HG03439 (cell line): ENCODE measurements around the gene LMF2.
A peak's percentile ranks its signal among the peaks of the same experiment; 100 is the strongest.

Experiments used
- ATAC-seq: cut with Tn5 transposase; IDR thresholded peaks from one replicate; pipeline ENCODE4 v1.9.1; 2021; ENCODE audit warnings: mild to moderate bottlenecking, moderate library complexity; ENCODE audit not compliant: unreplicated experiment

Gene LMF2

DNA sequence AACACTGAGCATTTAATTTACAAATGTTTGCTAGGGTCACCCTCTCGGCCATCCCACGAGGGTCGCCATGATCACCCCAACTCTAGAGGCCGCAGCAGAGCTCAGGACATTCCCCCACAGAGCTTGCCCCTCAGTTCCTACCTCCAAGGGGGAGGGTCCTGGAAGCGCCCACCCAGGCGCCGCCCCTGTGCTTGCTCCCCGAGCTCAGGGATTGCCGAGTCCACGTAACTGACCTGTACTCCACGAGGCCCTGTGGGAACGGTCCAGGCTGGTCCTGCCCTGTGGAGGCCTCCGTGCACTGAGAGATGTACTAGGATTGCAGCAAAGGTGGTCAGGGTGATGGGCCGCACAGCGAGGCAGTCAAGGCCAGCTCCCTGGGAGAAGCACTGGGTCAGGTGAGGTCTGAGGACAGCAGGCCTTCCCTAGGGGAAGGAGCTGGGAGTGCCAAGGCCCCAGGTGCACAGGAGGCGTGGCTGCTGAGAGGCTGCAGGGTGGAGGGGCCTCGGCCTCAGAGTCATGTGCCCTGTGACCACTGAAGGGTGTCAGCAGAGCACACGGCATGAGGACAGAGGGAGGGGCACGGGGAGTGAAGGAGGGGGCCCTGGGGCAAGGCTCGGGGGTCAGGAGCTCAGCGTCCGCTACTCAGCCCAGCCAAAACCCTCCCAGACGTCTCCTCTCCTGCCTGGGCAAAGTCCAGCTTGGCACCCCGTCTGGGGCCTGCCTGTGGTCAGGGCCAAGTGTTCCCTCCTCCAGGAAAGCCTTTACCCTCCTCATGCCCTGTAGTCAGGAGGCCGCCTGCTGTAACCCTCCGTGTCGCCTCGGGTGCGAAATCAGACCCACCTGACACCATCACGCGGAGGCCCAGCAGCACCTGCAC is 23.3 kb downstream of the LMF2 start:
- ATAC-seq = no peak

DNA sequence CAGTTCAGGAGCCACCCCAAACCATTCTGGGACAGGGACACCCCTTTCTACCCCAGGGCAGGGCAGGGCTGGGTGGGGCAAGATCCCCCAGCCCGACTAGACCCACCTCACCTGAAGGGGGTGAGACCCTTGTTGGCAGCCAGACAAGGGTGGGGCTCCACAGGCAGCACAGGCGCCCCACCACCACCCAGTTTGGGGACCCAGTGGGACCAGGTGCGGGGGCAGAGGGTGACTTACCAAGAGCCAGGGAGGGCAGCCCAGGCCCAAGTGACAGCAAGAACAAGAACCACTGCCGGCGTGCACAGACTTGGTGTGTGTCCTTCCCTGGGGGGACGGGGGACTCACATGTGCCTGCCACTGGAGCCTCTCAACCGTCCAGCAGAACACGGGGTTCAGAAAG is 23.9 kb downstream of the LMF2 start:
- ATAC-seq = no peak

DNA sequence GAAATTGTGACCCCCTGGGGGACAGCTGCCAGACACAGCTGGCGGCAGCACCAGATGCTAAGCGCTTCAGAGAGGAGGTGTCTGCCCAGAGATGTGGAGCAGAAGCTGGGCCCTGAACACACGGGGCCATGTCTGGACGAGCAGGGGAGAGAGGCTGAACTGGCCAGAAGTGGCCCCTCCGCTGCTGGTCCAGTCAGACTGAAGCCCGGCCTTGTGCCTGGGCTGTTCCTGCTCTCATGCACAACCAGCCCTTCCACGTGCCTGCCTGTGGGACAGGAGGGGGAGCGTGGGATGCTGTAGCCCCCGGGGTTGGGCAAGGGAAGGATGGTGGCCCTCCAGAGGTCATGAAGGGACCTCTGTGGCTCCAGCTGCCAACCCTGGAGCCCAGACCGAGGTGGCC is 24.4 kb downstream of the LMF2 start:
- no peak for ATAC-seq

DNA sequence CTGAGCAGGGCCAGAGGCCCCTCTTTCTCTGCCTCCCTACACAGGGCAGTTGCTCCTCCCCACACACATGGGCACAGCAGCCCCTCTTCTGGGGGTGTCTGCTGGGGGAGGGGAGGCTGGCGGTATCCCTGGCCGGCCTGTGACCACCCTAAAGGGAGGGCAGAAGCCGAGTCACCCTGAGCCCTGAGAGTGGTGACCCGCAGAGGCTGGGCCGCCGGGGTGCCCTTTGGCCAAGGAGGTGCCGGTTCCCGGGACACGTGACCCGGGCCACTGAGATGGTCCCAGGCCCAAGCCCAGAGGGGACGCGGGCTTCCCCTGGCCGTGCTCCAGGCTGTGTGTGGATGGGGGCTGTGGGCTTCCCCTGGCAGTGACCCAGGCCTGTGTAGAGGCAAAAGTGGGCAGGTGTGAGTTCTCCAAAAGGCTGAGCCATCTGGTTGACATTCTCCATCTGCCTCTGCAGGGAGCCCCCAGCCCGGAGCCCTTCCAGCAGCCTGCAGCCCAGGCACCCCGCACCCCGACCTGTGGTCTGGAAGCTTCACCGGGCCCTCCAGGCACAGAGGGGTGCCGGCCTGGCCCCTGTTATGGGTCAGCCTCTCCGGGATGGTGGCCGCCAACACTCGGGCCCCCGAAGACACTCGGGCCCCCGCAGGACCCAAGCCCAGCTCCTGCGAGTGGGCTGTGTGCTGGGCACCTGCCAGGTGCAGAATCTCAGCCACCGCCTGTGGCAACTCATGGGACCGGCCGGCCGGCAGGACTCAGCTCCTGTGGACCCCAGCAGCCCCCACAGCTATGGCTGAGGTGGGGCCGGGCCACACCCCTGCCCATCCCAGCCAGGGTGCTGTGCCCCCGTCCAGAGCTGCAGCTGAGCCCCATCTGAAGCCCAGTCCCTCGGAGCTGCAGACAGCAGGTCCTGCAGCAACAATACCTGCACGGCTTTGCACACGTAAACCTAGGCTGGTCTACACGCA is 25.1 kb downstream of the LMF2 start:
- ATAC-seq = no peak

DNA sequence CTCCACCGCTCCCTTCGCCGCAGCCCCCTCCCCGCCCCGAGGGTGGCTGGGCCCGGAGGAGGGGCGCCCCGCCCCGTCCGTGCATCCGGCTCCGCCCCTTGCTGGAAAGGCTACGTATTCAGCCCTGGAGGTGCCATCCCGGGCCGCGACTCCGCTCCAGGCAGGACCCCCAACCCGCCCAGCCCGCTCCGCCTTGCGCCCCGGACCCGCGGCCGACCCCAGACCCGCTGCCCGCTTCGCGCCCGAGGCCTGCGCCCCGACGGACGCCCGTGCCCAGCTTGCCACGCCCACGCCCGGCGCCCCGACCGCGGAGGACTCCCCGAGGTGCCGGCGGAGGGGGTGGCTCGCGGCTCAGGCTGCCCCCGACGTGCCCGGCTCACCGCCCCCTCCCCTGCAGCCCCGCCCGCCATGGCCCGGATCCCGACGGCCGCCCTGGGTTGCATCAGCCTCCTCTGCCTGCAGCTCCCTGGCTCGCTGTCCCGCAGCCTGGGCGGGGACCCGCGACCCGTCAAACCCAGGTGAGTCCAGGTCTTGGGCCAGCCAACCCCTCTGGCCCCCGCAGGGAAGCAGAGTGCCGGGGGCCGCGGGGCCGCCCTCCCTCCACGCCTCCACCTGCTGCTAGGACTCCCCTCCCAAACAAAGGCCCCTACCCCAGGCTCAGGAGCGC is 25.9 kb downstream of the LMF2 start, which contains the start of gene ADM2:
Gene ADM2, plus strand, starts transcription at position 104 of the 667 bp plus-strand sequence. Its CDS starts 305 bp downstream, at position 409.
- ATAC-seq = no peak

DNA sequence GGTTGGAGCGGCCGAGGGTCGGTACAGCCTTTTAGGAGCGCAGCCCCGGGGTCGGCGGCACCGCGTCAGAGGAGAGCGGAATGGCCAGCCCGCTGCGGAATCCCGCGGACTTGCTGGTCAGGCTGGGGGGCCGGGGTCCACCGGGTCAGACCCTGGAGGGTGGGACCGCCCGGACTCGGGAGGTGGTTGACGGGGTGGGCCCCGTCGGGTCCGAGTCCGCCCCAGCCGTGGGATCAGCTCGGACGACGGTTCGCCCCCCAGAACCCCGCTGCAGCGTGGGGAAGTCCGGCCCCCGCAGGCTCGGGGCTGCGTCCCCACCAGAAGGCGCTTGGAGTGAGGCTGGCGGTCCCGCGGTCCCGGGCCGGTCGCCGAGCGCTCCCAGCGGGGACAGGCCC is 26.5 kb downstream of the LMF2 start:
- ATAC-seq = no peak

DNA sequence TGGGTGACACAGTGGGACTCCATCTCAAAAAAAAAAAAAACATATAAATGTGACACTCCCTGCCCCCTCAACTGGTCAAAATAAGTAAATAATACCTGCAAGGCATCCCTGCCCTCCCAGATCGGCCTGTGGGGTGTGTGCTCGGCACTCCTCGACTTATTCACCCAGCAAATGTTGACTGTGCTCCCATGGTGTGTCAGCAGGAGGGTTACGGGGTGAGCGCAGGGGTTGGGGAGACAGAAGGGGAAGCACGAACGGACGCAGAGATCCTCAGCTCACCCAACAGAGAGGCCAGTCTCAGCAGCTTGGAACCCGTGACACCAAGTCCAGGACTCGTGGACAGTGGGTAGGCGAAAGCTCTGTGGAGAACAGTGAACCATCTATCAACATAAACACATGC is 27.8 kb downstream of the LMF2 start:
- ATAC-seq = no peak

DNA sequence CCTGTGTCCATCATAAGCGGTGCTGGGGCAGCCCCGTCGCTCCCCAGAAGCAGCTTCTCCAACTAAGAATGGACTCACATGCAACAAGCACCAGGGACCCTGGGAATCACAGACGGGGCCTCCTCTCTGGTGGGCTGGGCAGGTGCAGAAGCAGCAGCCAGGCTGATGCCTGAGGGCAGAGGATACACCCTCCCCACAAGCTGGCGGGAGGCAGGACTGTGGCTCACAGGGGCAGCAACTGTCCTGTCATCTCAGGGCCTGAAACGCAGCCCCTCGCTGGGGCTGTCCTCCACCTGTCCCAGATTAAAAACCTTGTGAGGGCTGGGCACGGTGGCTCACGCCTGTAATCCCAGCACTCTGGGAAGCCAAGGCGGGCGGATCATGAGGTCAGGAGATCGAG is 29.6 kb downstream of the LMF2 start:
- no peak for ATAC-seq

DNA sequence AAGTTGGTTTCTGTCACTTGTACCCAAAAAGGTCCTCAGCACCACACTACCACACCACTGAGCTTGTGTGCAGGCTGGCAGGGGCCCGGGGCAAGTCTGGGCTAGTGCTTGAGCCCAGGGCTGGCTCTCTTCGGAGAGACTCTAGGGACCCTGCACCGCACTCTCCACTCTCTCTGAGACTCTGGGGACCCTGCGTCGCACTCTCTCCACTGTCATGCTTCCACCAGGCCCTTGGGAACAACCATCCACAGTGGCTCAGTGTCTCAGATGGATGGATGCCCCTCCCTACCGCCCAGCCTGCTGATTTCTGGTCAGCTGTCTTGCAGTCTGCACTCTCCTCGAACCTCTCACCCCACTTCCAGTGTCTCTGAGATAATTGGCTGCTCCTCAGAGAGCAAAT is 30.6 kb downstream of the LMF2 start:
- ATAC-seq = no peak

DNA sequence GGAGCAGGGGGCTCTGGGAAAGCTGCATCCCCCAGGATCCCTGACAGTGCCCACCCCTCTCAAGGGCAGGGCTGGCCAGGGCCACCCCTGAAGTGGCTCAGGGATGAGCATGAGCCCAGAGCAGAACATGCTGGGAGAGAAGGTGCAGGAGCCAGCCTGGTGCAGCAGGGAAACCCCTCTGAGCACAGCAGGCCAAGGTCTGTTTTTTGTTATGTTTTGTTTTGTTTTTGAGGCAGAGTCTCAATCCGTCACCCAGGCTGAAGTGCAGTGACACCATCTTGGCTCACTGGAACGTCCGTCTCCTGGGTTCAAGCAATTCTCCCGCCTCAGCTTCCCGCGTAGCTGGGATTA is 31.9 kb downstream of the LMF2 start:
- no peak for ATAC-seq

DNA sequence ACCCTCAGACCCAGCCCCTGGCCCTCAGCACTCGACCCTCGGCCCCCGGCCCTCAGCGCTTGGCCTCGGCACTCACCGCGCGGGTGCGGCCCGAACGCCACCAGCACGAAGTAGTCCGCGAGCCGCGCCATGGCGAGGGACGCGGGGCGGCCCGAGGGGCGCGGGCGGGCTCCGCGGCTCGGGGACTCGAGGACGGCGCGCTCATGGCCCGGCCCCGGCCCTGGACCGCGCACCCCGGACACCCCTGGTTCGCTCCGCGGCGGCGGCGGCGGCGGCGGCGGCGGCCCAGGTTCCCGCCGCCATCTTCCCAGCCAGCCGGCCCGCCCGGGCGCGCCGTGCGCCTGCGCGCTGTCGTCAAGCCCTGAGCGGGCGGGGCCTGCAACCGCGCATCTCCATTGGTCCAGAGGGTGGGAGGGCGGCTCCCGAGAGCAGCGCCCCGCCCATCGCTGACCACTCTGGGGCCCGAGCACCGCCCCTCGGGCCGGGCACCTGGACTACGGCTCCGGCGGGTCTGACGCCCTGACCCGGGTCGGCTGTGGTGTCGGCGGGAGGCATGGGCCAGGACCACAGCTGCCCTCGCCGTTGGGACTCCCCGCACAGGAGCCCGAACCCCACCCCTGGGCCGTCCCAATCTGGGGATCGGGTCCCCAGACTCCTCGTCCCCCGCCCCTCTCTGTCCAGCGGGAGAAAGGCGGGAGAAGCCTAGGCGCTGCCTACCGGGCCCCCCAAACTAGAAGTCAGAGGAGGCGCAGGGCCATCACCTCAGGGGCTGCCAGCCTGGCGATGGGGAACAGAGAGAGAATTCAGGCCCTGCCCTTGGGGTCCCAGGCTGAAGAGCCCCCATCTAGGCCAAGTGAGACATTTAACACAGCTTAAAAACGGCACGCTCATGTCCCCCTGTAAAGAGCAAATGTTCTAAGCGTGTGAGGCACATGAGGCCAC is 32.5 kb downstream of the LMF2 start, which contains the start of gene SBF1:
Gene SBF1, minus strand, starts transcription at position 326 of the 942 bp plus-strand sequence. Its CDS starts 195 bp downstream, at position 131.
- ATAC-seq = peak; percentile 59

DNA sequence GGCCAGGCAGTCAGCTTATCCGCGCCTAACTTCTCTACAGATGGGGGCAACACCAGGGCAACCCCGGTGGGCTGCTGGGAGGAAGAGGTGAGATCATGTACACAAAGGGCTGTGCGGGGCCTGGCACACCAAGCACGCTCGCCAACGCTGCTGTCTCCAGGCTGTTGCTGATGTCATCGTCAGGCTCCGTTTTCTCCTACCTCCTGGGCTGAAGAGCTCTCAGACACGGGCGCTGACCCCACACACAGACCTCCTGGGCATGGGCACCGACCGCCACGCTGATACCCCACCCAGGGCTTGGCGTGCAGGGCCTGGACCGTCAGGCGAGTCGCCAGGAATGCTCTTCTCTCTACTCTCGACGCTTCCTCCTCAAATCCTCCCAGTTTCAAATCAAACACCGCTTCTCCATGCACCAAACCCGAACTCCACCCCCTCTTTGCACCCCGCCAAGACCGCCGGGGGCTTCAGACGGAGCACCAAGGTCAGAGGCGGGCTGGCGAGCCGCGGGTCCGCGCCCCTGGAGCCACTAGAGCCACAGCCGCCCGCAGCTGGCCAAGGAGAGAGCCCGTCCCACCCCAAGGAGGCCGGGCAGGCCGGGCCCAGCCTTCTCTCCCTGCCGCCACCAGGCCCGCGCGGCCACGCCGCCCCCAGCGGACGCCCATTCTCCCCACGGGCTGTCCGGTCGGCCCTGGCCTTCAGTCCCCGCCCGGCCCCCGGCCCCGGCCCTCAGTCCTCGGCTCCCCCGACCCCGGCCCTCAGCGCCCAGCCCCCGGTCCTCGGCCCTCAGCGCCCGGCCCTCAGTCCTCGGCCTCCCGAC is 33.4 kb downstream of the LMF2 start:
- no peak for ATAC-seq

DNA sequence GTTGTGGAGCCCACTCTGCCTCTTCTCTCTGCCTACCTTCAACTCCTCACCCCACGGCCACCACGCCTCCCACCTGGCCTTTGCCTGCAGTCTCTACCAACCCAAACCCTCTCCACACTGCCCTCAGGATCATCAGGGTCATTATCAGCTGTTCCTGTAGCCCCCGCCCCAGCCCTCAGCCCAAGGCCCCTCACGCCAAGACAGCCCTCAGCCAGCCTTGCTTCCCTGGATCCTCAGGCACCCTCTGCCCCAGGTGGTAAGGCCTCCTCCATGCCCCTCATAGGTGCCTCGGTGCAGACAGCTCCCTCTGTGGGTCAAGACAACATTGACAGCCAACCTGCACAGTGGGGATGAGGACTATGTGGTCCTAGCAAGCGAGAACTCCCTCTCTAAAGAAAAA is 34.4 kb downstream of the LMF2 start:
- ATAC-seq = no peak

DNA sequence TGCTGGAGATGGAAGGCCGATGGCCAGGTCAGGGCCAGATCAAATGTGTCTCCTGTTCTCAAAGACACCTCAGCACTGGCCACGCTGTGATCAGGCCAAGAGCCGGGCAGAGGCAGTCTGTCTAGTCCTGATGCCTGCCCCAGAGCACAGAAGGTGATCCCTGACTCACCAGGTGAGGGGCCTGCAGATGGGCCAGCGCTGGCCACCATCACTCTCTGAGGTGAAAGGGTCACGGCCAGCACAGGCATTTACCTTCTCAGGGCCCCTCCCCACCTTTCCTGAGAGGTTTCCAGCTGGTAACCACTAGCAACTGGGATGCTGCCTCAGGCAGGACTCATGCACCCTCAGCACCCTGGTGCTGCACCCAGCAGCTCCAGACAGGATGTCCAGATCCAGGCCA is 35.5 kb downstream of the LMF2 start:
- no peak for ATAC-seq

DNA sequence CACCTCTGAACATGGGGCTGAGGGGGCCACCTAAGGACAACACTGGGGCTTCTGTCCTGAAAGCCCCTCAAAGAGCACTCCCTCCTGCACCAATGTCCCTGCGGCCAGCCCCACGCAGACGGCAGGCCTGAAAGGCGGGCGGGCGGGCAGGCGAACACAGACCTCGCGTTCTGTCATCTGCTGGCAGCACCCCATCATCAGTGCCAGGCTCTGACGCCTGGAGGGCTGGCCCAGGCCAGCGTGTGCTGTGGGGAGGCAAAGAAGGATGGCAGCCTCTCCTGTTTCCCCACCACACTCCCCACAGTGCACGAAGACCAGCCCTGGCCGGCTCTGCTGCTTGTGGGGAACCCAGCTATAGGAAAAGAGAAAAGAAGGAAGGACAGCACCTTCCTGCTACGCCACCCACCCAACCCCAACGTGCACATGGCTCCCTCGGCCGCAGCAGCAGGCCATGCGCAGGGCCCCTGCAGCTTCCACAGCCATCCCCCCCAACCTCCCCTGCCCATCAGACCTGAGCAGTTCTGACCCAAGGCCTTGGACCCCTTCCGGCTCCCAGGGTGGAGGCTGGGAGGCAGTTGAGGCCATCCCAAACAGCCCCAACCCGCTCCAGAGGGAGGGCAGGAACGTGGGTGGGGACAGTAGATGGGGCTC is 36.2 kb downstream of the LMF2 start:
- ATAC-seq = no peak

DNA sequence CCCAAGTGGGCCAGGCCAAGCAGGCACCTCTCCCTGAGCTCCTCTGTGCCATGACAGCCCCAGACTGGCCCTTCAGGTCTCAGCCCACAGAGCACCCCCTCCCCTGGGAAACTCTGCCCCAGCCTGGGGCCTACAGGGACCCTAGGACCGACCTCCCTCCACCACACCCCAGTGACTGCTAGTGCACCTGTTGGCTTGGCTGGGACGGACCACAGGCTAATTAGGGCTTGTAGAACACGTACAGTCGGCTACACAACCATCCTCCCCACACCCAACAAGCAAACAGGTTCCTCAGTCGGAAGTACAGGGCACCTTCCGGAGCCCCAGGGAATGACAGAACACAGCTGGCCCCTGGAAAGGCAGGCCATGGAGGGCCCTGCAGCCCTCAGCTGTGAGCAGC is 37.0 kb downstream of the LMF2 start:
- no peak for ATAC-seq

DNA sequence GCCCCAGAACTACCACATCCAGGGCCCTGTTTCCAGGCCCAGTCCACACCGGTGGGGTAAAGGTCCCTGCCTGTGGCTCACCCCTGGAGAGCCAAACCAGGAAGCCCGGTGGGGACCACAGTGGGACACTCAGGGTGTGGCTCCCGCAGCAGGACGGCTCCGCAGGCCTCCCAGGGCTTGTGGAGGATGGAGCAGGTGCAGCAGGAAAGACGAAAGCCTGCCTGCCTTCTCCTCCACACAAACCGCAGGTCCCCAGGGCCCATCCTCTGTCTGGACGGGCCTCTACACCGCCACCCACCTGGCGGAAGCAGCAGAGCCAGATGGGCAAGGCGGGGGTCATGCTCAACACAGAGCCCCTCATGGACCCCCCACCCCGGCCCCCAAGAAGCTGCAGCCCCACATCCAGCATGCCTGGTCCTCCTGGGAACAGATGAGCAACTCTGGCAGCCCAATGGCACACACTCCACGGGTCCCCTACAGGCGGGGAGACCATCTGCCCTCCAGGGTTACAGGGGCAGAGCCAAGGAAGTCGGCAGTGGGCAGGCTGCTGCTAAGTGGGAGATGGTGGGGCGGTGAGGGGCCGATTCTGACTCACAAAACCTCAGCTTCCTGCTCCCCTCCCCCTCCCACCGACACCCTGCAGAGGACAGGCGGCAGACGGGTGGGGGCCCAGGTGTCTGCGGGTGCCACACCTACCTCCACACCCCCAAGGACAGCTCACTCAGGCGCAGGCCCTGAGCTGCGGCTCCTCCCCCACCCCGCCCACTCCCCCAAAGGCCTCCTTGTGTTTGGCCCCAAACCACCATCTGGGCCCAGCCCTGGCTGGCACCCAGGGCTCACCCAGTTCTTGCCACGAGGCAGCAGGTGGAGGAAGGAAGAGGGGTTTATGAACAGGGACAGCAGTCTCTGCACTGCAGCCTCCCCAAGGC is 37.9 kb downstream of the LMF2 start:
- ATAC-seq = peak; percentile 29

DNA sequence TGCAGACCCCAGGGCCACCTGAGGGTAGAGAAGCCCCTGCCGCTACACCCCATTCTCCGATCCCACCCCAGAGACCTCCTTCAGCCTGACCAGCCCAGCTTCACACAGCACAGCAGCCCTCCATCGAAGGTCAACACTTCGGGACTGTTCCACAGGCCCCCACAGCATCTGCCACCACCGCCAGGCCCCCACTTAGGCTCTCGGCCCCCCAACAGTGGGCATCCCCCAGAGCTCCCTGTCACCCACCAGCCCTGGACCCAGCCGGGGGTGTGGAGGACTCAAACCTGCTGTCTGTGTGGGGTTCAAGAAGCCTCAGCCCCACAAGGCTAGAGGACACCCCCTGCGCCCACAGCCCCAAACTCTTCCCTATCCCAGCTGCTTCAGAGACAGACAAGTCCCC is 38.9 kb downstream of the LMF2 start:
- ATAC-seq = no peak
